T1000 (cell line): ENCODE data around the gene ADAP1.

Experiments used
- DNase-seq: peaks from one replicate; lab custom pipeline; 2025; ENCODE audit warnings: mixed read lengths; lab: John Stamatoyannopoulos, UW

The ADAP1 gene

DNA sequence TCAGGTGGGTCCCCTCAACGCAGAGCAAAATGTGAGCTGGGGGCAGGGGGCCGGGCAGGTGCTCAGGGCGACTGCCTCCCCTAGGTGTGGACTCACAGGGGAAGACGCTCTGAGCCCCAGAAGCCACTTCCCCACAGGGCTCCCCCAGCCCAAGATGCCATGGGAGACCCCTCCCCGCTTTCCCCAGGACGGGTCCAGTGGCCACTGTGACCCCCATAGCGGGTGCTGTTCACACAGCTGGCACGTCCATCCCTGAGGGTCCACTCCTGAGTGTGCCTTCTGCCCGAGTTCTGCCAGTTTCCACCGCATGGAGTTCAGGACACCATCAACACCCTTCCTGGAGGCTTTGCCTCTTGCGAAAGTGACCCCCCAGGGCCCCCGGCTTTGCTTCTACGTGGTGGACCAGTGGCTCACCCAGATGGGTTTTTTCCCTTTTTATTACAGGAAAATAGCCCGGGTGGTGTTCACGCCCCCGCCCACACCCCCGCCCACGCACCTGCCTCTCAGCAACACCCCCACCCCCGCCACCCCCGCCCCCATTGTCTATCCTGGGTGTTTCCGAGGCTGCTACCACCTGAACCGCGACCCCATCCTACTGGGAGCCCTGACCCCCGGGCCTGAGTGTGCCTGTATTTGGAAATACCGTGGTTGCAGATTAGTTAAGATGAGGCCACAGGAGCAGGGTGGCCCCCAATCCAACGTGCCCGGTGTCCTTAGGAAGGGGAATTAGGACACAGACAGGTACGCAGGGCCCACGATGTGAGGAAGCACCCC lies 32.0 kb downstream of the ADAP1 start:
- DNase-seq = no peak

DNA sequence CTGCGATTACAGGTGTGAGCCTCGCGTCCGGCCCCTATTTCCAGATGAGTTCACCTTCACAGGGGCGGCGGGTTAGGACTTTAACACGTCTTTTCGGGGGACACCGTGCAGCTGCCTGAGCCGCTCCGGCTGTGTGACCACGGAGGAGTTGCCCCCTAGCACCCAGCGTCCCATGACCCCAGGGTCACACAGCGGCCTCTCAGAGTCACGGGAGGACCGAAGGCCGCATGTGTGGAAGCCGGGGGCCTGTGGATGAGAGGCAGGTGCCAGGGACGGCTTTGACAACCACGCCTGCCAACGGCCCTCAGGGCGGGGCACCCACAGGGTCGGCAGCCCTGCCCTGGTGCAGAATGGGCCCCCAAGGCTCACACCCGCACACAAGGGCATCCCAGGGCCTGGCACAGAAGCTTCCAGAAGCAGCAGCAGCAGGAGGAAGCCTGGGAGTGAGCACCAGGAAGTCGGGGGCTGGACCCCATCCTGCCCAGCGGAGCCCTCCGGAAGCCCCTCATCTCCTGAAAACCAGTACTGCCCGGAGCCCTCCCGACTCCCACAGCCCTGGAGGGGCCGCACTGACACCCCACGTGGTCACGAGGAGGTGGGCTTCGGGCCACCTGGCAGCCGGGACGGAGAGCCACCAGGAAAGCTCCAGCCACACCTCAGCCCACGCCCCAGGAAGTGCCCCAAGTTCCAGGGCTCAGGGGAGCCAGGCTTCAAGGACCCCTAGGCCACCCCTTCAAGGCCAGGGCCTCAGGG lies 32.7 kb downstream of the ADAP1 start:
- no peak for DNase-seq

DNA sequence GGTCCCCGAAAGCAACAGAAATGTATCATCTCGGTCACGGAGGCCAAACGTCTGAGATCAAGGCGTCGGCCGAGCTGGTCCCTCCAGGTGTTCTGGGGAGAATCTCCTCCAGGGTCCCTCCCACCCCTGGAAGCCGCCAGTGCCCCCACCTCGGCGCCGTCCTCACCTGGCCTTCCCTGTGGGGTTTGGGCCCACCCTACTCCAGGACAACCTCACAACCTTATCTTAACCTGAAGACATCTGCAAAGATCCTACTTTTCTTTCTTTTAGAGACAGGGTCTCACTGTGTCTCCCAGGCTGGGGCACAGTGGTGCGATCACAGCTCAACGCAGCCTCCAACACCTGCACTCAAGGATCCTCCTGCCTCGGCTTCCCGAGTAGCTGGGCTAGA lies 33.4 kb downstream of the ADAP1 start:
- no peak for DNase-seq

DNA sequence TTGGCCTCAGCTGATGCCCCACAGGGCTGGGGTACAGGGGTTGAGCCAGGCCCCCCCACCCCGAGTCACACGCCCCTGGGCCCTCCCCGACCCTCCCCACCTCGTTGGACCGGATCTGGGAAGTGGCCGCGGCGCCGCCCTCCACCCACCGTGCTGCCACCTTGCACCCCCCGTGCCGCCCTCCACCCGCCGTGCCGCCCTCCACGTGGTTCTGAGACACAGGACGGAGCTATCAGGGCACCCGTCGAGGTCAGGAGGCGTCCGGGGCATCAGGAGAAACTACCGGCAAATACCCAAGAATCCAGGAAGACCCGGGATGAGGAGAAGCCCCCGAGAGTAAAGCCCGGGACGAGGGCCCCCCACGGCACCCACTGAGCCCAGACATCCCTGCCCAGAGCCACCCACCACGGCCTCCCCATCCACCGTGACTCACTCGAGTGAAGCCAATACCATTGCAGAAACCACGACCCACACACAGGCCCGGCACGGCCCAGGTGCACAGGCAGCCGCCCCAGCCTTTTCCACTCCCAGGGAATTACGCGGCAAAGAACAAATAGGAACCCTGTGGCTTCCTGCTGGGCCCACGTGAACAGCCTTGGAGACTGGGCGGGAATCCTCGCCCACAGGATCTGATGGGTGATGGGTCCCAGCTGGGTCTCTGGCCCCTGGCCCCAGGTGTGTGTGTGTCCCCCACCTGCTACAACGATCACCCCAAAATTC lies 34.0 kb downstream of the ADAP1 start:
- DNase-seq = no peak

DNA sequence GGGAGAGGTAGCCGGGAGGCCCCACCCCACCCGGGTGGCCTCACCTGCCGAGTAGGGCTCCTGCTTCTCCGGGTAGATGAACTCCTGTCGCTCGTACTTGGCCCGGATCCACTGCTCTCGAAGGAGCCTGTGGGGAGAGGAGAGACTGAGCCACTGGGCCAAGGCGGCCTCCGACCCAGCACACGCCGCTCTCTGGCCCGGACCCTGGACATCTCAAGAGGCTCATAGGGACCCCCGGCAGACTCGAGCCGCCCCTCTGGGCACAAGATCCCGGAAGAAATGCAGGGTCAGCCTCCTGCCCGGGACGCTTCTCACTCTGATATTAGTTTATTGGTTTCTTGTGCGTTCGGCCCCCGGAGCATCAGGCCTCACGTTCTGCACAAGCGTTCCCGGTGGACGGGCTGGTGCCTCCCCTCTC lies 34.5 kb downstream of the ADAP1 start:
- no peak for DNase-seq

DNA sequence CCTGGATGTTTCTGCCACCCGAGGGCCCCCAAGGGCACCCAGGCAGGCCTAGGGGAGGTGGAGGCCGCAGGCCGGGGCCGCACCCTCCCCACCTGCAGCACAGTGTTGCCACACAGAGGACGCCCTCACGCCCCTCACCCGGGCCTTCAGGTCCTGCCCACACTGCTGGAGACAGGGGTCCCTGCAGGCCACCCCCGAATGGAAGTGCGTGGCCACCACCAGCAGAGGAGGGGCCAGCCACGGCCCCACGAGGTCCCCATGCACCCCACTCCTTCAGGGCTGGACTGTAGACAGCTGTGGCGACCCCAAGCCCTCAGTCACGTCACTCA lies 35.4 kb downstream of the ADAP1 start:
- no peak for DNase-seq

DNA sequence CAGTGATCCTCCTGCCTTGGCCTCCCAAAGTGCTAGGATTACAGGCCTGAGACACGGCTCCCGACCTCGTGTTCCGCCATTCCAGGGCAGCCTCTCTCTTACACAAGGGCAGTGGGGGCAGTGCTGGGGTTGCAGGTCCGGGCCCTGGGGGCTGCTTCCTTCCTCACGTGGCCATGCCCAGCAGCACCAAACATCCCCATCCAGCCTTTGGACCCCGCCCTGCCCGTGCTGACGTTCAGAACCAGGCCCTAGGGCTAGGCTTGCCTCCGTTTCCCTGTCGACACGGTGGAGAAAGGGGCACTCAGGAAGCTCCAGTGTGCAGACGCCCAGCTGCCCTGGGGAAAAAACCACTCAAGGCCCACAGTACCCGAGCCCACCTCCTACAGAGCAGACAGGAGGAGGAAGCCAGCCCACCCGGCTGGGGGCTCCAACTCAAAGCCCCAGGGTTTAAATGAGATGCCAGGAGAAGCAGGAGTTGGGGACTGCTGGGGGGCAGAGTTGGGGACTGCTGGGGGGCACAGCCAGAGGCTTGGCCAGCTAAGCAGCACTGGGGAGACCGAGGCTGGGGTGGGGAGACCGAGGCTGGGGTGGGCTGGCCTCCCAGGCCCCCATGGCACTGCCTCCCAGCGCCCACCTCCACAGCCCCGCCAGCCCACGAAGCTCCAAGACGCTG lies 35.9 kb downstream of the ADAP1 start:
- no peak for DNase-seq

DNA sequence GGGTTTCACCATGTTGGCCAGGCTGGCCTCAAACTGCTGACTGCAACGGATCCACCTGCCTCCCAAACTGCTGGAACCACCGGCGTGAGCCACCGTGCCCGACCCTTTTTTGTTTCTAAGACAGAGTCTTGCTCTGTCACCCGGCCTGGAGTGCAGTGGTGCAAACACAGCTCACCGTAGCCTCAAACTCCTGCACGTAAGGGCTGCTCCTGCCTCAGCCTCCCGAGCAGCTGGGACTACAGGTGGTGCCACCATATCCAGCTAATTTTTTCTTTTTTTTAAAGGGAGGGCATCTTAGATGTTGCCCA lies 36.4 kb downstream of the ADAP1 start:
- no peak for DNase-seq

DNA sequence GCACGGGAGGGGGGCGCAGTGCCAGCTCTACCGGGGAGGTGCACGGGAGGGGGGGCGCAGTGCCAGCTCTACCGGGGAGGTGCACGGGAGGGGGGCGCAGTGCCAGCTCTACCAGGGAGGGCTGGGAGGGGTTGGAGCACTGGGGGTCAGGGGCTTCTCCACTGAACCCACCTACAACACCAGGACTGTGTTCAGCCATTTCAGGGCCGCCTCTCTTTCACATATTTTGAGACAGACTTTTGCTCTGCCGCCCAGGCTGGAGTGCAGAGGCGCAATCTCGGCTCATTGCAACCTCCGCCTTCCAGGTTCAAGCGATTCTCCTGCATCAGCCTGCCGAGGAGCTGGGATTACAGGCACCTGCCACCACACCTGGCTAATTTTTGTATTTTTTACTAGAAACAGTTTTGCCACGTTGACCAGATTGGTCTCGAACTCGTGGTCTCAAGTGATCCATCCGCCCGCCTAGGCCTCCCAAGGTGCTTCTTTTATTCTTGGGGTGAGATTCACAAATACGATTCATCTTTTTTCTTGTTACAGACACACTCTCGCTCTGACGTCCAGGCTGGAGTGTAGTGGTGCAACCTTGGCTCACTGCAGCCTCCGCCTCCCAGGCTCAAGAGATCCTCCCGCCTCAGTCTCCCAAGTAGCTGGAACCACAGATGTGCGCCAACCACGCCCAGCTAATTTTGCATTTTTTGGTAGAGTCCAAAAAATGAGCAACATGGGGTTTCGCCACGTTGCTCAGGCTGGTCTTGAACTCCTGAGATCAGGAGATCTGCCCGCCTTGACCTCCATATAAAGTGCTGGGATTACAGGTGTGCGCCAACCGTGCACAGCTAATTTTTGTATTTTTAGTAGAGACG lies 37.0 kb downstream of the ADAP1 start:
- DNase-seq = no peak

DNA sequence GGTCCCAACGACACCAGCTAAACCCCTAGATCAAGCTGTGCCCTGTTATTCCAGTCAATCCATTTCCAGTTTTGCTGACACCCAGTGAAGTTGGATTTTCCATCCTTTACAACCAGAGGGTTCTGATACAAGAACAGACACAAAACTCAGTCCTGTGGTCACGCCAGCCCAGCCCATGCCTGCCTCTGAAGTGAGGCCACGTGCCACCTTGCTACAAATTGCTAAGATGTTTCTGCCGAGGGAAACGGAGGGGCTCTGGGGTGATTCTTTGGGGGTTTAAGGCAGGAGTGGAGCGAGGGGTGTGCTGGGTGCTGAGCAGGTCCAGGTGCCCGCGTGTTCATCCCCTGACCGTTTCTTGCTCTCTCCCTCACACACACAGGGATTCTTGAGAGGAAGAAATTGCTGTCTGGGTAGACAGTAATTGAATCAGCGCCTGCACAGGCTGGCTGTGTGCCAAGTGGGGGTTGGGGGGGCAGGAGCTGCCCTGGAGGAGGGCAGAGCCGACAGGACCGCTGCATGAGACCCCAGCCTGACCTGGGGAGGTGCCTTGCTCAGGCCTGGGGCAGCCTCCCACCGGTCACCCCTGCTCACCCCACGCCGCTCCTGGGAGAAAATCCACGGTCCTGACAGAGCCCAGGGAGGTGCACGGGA lies 38.1 kb downstream of the ADAP1 start:
- no peak for DNase-seq

DNA sequence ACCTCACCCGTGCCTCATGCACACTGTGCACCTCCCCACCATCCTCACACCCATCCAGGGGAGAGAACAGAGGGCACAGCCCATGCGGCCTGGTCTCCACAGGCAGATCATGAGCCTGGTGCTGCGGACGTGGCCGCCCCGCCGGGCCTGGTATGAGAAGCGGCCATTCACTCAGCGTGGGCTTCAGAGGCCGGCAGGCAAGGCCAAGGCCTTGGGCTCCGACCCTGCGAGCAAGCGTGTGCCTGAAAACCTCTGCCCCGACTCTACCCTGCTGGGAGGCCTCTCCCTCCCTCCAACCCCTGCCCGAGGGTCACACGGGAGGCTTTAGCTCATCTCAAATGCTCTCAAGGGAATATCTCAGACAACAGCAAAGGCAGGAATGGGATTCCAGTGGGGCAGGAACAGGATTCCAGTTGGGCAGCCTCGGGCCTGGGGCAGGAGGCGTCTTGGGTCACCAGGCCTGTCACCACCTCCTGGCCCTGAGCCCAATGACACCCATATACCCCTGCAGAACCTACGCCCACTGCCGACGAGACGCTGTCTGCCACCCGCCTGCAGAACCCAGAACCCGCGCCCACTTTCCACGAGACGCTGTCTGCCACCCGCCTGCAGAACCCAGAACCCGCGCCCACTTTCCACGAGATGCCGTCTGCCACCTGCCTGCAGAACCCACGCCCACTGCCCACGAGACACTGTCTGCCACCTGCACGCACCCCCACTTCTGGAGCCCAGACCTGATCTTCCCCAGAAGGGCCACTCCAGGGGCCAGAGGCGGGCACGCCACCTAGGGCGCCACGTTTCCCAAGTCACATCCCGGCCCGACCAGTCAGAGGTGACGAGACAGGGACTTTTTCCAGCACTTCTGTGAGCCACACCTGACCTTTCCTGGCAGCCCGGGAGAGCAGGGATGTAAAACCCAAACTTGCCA lies 38.9 kb downstream of the ADAP1 start:
- DNase-seq = no peak

DNA sequence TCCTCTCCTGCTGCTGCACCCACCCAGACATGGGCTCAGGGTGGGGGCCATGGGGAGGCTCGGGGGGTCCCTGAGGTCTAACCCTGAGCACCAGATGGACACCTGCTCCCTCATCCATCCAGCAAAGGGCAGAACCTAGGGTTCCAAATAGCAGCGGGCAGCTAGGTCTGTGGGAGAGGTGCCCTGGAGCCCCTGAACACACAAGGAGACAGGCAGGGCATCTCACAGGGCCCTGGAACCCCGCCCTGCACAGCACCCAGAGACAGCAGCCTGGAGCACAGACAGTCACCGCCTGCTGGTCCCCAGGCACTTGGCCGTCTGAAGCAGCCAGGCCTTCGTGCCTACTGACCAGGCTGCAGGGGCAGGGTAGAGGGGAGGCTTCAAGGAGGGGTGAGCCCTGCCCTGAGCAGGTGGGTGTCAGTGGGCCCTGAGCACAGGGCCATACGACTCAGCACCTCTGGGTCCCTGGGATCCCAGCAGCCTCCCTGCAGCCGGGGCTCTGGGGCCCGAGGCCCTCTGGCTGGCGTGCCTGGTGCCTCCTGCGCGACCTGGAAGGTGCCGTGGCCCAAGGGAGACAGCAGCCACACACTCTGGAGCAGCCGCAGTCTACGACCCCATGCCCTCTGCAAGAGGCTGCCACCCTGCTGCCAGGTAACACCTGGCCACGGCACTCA lies 39.8 kb downstream of the ADAP1 start:
- DNase-seq = no peak

DNA sequence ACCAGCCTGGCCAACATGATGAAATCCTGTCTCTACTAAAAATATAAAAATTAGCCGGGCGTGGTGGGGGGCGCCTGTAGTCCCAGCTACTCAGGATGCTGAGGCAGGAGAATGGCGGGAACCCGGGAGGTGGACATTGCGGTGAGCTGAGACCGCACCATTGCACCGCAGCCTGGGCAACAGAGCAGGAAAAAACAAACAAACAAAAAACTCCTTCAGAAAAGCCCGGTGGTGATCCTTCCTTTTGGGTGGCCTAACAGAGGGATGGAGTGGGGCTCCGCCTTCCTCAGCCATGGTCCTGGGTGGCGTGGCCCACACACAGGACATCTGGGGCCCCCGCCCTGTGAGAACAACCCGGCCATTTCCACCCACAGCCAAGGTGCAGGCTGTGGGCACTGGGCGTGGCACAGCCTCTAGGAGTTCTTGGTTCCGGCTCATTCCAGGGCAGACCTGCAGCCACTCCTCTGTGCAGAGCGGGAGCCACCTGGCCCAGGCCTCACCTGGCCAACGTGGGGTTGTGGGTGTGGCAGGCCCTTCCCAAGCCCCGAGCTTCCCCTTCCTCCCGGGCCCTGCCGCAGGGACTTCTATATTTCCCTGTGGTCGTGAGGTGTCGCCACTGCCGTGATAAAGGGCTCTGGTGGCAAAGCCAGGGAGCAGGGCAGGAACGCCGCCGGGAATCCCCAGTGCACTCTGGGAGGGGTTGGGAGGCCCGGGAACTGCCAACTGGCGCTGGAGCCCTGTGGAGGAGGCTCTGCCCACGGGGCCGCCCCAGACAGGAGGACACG lies 40.6 kb downstream of the ADAP1 start:
- no peak for DNase-seq

DNA sequence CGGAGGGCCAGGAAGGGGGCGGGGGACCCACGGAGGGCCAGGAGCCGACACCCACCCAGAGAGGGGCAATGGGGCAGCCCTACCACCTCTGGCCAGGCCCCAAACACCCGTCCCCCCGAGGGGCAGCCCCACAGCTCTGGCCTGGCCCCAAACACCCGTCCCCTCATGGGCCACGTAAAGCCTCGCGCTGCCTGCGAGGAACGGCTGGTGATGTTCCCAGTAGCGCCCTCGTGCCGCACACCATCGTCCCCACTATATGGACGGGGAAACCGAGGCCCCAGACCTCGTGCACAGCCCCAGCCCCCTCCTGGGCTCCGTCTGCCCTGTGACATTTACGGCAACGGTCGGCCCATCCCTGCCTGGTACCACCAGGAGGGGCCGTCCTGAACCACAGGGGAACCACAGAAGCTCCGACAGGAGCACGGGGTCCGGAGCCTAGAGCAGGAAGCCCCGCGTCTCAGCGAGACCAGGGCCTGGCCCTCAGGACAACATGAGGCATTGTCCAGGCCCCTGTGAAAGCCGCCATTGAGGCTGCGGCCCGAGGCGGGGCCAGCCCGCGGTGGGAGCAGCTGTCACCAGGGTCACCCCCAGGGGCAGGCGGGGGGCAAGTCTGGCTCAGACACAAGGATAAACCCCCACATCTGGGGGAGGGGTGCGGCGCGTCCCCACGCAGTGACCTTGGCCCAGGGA lies 42.5 kb downstream of the ADAP1 start:
- no peak for DNase-seq

DNA sequence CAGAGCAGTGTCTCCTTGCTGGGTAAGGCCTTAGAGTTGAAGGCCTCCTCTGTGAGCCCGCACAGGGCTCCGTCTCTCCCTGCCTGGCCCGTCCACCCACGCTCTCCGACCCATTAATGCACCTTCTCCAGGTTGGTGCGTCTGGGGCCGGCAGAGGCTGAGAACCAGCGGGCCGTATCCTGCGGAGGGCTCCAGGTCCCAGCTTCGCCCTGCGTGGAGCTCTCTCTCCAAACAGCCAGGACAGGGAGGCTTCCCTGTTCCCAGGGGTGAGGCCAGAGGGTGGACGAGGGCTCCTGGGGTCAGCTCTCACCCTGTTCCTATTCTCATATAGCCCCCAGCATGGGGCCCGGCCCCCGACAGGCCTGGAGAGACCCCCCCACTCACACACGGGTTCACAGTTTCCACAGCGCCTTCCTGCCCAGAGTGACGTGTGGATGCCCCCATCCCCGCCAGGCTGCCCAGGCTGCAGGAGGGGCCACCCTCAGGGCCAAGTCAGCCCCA lies 43.5 kb downstream of the ADAP1 start:
- DNase-seq = no peak

DNA sequence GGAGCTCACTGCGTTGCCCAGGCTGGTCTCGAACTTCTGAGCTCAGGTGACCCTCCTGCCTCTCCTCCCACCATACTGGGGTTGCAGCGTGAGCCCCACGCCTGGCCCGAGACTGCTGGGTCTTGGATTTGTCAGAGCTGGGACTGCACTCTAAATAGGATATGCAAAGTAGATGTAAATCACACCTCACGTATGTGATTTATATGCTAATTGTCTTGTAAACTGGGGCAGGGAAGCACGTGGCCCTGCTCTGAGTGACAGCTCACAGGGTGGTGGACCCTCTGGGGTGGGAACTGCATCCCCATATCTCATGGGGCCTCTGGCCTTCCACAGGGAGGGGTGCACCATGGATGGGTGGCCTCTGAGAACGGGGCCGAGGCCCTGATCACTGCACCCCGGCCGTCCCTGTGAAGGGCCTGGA lies 44.0 kb downstream of the ADAP1 start:
- no peak for DNase-seq

DNA sequence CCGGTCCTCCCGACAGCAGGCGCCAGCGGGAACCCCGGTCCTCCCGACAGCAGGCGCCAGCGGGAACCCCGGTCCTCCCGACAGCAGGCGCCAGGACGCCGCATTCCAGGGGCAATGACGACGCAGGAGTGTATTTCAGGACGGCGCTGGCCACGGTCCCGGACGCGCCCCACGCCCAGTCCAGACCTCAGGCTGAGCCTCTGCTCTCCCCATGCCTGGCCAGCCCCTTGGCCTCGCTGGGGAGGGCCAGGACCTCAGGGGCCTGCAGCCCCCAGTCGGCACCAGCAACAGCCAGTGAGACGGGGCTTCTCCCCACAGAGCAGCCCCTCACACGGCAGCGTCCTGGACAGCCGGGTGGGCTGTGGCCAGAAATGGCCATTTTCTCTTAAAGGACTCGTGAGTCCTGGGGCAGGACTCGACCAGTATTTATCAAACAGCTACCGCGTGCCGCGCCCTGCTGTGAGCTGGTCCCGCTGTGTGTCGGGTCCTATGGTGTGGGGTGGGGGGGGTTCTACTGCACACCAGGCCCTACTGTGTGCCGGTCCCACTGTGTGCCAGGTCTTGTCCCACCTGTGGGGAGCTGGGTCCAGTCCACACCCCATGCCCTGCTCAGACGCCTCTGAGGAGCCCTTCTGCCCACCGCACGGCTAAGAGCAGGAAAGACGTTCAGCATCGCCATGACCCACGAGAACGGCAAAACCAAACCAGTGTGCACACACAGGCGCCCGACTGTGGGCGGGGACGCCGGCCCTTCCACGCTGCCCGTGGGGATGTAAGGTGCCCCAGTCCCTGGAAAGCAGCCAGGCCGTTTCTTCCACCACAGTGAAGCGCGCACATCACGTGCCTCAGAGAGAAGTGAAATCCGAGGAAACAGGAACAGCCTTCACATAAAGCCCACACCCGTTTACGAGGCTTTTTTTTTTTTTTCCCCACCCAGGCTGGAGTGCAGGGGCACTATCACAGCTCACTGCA lies 44.8 kb downstream of the ADAP1 start:
- no peak for DNase-seq
